Hematopoietic multipotent progenitor cell treated with erythropoietin and hydrocortisone succinate and interleukin-3 and kit ligand, for 15 days (in vitro differentiated cells): ENCODE measurements around the gene MACF1.

Experiments
- DNase-seq: peaks from one replicate; pipeline ENCODE4 v3.0.0-alpha.2; 2015; ENCODE audit warnings: low spot score

MACF1 gene

DNA sequence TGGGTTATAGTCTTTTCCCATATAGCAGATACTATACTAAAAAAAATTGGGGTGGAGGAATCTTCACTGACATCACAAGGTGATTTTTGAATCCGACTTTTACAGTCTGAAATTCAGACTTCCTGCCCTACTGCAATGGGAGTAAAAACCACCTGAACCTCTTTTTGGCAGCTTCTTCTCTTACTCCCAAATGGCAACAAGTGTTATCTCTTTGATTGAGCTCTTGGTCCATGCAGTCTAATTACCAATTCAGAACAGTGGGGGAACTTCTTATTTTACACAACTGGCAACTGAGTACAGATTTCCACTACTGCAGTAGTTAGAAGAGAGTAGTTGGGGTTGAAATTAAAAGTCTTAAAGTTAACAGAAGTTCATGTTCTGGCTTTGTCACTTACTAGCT, 62.3 kb downstream of the MACF1 start:
- DNase-seq, result no peak

DNA sequence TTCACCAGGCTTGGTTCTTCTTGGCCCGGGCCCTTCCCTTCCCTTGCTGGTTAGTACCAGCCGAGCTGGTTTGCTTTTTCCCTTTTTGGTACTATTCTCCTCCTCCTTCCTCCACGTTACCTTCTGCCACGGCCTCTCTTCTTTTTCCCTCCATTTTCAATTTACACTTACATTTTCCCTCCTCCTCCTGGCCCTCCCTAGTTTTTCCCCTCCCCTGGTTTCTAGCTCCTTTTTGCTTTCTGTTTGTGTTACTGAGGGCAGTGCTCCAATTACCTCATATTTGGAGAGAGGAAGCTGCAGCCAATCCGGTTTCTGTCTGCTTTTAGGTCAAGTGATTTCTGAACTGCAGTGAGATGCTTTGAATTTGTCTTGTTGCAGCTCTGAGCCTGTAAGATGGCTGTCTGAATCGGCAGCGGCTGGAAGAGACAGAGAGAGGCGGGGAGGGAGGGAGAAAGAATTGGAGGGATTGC, 63.7 kb downstream of the MACF1 start:
- DNase-seq, result no peak

DNA sequence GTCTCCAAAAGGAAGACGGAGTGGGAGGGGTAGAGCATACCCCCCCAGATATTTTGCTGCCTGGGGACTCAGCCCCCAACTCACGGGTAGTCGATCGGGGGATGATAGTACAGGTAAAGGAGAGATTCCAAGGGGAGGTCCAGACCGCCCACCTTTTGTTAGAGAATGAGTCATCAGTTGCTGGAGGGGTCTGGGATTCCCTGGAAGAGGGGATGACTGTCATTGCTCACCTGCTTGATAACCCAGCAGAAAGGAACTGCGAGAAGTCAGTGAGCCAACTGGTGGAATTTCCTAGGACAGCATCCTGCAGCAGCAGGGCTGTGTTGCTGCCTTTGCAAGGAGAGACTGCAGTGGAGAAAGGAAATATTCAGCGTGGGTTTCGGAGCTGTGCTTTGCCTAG, 64.4 kb downstream of the MACF1 start:
- no peak for DNase-seq

DNA sequence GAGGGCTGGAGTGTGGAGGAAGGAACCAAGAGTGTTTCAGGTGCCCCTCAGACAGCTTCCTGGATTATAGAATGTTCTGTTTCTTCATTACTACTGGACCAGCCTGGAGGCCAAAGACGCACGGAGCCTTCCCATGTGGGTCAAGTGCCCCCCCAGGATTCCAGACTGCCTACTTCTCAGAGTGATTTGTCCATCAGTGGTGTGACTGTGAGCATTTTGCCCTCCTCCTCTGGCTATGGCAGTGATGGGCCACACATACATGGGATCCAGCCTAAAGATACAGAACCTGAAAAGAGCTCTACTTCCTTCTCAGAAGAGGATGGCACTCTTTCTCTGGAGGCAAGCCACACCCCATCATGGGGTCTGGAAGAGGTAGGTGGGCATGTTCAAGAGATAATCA, 64.9 kb downstream of the MACF1 start:
- no peak for DNase-seq

DNA sequence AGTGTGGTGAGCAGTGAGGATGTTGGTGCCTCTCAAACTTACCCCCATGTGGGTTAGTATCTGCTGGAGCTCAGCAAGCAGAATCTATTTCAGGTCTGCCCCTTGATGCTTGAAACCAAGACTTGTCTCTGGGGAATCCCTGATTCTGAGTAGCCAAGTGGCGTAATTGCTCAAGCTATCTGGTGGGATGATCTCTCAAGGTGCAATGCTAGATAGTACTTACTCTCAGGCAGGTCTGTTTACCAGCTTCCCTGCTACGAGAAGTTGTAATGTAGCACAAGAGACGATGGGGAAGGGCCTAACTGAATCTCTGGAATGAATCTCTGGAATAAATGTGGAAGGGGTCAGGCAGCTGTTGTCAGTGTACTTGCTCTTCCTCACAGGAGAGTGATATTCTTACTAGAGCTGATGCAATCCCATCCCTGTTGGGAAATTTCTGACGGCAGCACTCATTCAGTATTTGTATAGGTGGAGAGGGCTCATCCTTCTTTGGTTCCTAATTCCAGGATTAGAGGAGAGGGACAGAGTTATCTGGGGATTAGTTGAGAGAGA, 65.4 kb downstream of the MACF1 start:
- no peak for DNase-seq

DNA sequence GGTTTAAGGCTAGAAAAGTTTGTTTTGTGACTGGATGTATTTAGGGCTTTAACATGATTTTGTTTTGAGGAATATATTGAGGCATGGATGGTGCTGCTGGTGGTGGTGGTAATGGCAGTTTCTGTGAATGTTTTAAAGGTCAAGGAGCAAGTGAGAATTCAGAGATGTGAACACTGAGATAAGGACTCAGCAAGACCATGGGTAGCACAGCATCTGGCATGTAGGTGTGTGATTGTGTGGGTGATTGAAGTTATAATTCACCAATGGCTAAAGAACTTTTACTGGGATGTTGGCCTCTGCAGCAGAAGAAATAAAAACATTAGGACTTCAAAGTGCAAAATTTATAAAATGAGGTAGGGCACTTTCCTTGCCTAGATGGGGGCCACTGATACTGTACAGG, 65.9 kb downstream of the MACF1 start:
- no peak for DNase-seq

DNA sequence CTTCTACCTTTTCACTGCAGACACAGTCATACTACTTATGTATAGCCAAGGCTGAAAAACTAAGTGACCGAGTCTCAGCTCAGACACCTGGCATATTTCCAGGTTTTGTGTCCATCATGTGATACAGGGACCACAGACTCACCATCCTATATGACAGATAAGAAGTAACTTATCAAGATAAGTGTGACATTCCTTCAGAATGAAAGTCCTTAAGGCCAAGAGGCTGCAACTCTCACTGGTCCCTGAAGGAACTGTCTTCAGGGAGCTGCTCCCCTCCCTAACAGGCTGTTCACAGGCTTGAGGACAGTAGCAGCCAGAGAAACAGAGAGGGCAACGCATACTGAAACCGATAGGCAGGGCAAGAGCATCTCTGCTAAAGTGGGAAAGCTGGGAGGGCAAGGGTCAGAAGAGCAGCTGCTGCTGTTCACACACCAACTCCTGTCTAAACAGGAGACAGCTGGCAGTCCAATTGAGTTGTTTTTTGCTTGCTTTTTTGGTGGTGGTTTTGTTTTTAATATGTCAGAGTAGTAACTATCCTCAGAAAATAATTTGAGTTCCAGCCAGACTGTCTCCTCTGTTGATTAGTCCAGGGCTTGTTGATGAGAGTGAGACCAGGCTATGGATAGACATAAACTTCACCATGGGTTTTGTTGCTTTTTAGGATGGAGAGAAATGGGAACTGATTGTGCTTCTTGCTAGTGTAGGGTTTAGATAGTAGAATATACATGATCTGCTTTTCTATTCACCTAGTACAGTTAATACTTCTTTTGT, 67.7 kb downstream of the MACF1 start:
- DNase-seq, result no peak

DNA sequence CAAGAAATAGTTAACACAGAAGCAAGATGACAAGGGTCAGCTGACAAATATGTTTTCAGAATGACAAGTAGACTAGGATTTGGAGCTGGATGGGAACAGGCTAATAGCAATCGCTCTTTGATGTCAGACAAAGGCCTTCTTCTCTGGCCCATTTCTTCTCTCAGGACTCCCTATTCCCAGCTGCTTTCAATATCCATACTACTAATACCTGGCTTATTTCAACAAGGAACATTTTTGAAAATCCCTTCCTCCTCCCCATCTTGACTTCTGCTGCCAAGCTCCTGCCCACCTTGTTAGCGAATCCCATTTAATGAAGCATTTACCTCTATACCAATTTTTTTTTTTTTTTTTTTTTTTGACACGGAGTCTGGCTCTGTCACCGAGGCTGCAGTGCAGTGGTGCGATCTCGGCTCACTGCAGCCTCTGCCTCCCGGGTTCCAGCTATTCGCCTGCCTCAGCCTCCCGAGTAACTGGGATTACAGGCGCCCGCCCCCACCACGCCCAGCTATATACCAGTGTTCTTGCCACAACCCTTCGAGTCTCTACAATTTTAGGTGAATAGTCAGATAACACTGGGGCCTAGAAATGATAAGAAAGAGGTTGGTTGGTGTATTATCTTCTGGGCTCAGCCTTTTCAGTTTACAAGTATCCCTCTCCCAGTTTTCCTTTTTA, 68.4 kb downstream of the MACF1 start:
- no peak for DNase-seq

DNA sequence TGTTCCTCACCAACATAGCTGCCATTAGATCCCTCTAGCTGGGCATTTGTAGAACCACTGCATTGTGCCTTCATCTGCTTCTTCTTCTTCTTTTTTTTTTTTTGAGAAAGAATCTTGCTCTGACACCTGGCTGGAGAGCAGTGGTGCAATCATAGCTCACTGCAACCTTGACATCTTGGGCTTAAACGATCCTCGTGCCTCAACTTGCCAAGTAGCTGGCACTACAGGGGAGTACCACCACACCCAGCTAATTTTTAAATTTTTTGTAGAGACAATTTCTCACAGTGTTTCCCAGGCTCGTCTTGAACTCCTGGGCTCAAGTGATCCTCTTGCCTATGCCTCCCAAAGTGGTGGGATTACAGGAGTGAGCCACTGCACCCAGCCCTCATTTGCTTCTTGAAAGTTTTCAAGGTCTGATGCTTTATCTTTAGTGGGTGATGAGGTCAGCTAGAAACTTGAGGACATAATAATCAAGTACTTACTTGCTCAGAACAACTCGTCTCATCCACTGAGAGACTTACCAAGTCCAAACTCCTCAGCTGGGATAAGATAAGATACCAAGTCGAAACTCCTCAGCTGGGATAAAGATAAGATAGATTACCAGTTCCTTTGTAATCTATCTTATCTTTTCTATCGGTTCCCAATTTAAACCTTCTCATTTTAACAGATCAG, 71.5 kb downstream of the MACF1 start:
- no peak for DNase-seq

DNA sequence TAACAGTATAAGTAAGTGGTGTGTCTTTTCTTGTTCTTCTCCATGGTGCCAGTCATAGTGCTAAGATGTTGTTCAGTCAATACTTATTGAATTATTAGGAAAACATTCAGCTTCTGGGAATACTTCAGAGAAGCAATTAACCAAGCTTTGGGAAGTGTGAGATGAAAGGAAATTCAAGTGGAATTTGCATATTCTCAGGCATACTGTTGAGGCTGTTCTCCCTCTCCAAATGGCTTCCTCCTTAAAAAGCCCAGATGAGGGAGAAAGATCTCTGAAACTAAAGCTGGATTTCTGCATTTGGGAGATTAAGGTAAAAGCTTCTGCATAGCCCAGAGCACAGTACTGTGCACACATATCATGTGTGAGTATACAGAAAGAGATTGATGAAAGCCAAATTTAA, 73.4 kb downstream of the MACF1 start:
- no peak for DNase-seq

DNA sequence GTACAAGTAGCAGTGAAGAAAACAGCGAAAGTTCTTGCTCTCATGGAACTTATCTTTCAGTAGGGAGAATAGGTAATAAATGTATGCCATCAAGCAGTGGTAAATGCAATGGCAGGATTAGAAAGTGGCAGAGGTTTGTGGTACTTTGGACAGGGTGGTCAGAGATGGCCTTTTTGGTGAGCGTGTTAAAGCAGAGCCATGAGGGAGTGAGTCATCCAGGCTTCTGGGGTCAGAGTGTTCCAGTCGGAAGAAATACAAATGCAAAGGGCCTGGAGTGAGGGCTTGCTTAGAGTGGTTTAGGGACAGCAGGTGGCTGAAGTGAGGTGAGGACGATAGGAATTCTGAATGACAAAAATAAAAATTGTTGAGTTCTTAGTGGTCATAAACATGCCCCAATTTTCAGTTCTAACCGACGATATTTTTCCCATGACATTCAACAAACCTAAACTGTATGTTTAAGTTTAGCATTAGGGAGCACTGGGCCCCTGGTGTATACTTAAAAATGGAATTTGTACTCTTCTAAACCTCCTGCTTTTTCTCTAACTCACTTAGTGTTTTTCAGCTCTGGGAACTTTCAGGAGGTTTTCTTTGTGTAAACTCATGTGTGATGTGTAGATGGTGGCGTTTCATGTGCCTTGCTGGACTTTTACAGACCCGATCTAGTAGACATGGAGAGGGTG, 78.2 kb downstream of the MACF1 start:
- DNase-seq, result no peak

DNA sequence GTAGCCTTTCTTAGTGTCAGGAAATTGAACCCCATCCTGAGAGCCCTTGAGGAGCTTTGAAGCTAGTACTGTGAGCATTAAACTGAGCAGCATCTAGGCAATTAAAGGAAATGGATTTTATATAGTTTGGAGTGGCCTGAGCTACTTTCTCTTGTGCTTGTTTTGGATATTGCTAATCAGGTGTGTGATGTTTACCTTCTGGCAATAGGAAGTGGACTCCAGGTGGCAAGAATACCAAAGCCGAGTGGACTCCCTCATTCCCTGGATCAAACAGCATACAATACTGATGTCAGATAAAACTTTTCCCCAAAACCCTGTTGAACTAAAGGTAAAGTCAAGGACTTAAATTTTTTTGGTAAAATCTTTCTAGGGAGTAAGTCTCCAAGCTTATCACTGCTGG, 79.4 kb downstream of the MACF1 start:
- no peak for DNase-seq

DNA sequence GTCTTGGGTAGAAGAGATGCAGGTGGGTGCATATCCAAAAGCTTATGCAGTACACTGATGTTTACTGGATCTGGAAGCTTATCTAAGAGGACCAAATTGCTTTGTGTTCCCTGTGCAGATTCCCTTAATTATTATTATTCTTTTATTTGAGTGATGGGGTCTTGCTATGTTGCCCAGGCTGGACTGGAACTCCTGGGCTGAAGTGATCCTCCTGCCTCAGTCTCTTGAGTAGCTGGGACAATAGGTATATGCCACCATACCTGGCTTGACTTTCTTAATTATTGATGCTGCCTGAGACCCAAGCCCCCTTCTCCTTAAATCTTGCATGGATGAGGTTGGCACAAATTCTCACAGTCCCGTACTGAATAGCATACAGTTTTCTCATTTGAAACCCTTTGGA, 83.0 kb downstream of the MACF1 start:
- no peak for DNase-seq

DNA sequence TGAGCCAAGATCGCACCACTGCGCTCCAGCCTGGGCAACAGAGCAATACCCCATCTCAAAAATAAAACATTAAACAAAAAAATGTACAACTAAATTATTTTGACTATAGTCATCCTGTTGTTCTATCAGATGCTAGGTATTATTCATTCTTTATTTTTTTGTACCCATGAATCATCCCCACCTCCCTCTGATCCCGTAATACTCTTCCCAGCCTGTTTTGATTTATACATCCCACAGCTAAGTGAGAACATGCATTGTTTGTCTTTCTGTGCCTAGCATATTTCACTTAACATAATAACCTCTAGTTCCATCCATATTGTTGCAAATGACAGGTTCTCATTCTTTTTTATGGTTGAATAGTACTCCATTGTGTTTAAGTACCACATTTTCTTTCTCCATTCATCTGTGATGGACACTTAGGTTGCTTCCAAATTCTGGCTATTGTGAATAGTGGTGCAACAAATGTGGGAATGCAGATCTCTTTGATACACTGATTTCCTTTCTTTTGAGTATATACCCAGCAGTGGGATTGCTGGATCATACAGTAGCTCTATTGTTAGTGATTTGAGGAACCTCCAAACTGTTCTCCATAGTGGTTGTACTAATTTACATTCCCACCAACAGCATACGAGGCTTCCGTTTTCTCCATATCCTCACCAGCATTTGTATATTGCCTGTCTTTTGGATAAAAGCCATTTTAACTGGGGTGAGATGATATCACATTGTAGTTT, 84.4 kb downstream of the MACF1 start:
- no peak for DNase-seq

DNA sequence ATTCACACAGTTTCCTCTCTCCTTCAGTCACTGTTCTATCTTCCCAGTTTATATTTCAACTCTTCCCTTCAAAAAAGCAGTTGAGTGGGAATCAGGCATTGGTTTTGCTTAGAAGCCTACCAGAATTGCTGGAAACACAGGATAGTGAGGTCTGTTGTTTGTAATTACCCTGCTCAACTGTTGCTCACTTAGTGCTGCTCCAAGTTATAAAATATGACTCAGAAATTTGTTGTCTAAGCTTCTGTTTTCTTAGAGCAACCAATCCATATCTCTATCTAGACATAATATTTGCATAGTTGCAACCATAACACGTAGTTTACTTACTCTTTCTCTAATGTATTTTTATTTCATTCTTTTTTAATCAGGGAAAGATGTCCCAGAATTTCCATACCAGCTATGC, 87.9 kb downstream of the MACF1 start:
- DNase-seq, result no peak

DNA sequence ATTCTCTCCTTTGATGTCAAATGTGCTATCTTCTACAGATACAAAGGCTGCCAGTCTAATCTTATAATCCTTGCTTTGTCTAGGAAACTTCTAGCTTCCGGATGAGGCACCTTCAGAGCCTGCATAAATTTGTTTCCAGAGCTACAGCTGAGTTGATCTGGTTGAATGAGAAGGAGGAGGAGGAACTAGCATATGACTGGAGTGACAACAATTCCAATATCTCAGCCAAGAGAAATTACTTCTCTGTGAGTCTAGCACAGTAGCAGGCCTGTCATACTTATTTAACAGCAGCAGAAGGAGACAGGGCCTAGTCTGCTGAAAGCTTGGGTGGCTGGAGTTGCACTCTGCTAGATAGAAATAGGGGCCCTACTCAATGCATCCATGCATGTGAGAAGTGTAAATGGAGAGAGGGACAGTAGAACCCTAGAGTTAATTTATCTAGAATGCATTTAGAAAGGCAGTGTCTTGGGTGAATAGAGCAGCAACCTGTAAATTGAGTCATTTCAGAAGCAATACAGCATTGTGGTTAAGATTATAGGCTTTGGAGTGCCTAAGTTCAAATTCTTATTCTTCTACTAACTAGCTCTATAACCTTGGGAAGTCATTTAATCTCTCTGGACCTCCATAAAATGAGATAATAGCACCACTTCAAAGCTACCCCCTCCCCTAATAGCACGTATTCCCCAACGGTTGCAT, 89.0 kb downstream of the MACF1 start:
- DNase-seq, result no peak

DNA sequence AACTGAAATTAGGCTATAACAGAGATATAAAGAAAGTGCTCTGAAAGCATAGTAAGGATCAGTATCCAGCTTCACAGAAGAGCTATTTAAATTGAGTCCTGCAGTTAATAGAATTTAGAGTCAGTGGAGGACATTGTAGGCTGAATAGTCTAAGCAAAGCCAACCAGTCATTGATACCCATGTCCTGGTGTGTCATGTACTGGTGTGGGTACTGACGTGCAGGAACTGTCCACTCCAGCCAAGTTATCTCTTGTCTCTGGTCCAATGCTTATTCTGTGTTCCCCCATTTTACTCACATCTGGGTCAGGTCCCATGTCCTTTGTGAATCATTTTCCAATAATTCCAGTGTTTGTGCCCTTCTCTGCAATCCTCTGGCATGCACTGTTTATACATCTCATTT, 90.0 kb downstream of the MACF1 start:
- no peak for DNase-seq

DNA sequence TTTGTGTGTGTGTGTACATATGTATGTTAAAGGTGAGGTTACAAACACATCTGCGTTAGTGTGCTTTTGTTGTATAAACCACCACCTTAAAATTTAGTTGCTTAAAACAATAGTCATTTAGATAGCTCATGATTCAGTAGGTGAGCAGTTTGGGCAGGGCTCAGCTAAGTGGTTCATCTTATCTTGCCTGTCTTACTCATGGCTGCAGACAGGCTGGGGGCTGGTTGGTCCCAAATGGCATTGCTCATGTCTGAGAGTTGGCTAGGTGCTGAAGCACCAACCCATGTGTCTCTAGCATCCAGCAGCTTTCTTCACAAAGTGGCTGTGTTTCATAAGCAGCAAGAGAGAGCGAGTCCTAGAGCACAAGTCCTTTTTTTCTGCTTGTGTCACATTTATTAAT, 91.4 kb downstream of the MACF1 start:
- DNase-seq, result no peak

DNA sequence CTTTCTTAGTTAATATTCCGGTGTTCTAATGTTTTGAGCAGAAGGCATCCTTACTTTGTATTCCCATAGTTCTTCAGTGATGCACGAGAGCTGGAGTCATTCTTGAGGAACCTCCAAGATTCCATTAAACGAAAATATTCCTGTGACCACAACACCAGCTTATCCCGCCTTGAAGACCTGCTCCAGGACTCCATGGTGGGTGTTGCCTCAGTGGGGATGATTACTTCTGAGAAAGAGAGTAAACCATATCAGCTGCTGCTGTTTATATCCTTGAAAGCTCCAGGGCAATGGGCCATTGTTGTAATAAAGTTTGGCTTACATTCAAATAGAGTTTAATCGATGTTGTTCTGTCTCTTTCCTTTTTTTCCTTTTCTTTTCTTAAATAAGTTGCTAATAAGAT, 93.1 kb downstream of the MACF1 start:
- no peak for DNase-seq

DNA sequence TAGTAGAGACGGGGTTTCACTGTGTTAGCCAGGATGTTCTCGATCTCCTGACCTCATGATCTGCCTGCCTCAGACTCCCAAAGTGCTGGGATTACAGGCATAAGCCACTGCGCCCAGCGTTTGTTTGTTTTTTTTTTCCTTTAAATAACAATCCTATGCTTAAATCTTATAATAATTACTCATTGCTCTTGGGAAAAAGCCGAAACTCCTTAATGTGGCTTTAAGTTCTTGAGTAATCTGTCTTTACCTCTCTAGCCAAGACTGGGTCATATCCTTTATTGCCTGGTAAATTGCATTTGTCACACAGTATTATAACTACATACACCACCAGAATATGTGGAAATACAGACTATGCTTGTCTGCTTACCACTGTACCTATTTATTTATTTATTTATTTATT, 97.1 kb downstream of the MACF1 start:
- DNase-seq, result no peak

DNA sequence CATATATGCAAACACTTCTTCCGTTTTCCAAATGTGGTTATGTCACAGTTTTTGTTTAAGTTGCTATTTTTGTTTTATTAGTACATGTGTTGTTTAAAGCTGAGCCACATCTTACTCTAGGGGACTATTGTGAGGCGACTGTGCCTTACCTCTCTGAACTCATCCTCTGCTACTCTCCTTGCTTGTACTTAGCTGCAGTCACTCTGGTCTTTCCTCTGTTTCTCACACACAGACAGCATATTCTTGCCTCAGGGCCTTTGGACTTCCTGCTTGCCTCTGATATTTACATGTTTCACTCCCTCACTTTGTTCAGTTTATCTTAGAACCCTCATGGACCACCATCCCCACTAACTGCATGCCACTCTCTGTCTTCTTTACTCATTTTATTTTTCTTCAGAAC, 101.1 kb downstream of the MACF1 start:
- no peak for DNase-seq
